NCI-H1694 (cell line): ENCODE data around the gene FOXP1.

Source experiments
- DNase-seq: peaks from one replicate; lab custom pipeline; 2025; lab: John Stamatoyannopoulos, UW

Gene FOXP1

DNA sequence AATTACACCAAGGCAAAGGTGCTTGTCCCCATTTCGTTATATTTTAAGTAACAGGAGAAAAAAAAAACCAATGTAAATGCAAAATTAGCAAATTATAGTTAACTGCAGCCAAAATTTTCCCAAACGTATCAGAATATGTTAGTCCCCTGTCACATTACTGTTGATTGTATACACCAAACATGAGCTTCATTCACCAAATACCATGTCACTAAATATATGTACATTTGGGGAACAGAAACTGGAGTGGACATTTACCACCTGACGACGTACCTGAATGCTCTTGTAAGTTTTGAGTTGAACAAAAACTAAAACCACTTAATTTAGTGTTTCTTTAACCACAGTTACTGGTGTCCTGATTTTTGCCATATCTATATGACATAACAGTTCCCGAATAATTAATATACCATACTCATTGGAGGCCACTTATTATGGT, 3.3 kb upstream of the FOXP1 start:
- DNase-seq, result no peak

DNA sequence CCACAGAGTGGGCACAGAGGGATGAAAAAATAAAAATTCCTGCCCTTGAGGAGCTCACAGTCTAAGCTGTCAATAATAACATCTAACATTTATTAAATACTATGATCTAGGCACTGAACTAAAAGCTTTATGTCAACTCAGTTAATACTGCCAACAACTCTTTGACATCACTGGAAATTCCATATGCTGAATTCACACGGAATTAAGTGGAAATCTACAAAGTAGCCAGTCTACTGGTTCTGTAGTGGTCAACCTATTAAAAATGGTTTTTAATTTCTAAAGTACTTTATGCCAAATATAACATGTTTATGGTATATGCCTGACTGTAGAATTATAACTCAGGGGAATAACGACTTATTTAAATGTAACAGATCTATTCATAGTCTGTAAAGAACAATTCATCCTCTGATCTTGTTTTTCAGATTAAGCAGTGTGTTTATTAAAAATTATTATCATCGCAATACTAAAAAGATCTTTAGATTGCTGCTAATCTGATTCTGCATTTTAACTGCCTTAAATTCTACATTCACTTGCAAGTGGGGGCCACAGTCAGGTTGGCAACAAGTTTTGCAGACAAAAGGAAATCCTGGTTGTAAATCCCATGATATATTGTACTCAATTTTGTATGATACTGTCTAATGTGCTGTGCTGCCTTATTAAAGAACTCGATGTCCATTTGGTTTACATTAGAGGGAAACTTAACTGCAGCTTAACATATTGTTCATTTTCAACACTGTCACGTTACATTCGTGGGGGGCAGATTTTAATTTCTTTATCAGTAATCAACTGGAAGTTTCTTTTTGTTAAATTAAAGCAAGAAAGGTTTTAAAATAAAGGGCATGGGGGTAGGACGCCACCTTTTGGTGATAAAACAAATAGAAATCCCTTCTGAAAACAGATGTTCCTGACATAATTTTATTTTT, 2.6 kb upstream of the FOXP1 start:
- no peak for DNase-seq

DNA sequence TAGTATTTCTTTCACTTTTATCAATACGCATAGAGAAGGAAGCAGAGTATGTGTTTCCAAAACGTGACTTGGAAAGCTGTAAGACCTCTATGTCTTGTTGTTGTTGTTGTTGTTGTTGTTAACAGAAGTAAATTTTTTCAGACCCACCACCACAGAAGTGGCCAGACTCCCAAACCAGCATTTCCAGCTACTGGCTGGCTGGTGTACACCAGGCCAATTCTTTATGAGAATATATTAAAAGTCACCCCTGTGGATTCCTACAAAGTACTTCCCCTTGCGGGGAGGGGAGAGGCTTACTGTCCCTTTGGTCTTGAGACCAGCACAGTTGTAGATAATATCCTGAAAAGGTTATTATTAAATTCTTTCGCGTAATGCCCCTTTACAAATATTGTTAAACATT, 1.6 kb upstream of the FOXP1 start:
- no peak for DNase-seq

DNA sequence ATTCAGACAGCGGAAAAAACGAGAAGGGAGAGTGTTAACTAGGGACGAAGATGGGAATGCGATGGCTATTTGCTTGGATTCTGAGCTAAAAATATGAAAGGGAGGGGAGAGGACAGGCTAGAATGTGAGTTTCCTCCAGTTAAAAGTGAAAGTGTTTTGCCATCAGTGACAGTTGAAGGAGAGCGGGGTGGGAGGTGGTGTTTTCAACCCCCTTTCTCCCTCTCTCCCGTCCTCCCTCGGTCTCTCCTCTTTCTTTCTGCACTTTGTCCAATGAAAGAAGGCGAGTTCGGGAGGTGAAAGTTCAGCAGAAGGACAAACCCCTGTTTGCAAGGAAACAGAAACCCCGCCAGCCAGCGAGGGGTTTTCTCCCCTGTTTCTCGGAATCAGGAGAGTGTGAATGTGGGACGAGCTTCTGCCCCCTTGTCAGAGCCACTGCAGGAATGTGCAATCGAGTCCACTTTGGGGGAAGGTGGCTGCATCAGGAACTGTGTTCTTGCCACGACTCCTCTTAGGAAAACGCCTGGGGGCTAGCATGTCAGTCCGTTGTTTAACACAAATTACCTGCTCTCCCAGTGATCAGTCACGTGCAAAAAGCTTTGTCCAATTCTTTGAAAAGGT, 975 bp upstream of the FOXP1 start:
- no peak for DNase-seq

DNA sequence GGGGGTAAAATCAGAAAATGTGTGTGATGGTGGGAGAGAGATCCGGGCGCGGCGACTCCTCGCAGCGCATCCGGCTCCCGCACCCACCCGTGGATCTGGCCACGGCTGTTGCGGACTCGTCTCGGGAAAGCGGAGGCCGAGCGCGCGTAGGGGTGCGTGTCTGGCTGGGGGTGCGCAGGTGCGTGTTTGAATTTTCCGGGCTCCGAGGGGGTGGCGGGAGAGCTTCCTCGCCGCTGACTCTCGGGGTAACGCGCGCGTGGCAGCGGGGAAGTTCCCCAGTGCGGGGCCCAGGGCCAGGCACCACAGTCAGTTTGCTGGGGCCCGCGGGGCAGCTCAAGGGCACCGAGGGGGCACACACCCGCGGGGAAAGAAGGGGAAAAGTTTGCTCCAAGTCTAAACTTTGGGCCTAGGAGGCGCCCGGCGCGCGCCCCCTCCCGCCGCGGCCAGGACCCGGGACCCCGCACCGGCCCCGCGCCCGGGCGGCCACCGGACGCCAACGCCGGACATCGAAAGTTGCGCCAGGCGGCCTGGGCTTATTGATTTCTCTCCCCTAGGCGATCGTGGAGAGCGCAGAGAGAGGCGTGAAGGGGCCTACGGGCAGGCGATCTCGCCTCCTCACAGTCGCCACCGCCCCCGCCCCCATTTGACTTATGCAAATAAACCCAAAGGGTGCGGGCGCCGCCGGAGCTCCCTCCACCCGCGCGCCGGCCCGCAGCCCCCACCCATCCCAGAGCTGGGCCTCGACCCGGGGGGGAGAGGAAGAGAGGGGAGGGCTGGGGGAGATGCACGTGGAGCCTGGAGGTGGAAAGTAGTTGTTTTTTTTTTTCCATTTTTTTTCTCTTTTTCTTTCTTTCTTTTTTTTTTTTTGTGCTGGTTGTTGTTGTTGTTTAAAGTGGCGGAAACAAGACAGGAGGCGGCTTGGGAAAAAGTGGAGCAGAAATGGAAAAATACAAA, 639 bp downstream of the FOXP1 start:
- DNase-seq, result no peak

DNA sequence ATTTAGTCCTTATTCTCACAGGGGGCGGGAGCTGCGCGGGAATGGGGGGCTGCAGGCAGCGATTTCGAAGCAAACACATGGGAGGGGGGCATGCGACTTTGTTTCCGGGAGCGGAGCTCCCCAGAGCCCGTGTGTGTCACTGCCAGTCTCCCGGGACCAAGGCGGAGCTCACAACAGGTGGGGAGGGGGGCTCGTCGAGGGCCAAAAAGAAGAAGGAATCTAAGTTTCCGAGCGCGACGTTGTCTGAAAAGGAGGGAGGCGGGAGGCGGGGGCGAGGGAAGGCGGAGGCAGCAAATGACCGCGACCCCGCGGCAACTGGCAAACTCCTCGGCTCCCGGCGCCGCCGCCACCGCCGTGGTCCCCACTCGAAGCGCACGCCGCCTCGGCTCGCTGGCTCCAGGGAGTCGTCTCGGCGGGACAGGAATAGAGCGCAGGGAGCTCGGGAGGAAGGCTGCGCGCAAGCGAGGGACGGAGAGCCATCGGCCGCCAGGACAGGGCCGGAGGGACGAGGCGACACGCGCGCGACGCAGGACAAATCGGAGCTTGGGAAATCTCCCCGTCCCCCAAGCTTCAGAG, 1.4 kb downstream of the FOXP1 start:
- DNase-seq, result no peak

DNA sequence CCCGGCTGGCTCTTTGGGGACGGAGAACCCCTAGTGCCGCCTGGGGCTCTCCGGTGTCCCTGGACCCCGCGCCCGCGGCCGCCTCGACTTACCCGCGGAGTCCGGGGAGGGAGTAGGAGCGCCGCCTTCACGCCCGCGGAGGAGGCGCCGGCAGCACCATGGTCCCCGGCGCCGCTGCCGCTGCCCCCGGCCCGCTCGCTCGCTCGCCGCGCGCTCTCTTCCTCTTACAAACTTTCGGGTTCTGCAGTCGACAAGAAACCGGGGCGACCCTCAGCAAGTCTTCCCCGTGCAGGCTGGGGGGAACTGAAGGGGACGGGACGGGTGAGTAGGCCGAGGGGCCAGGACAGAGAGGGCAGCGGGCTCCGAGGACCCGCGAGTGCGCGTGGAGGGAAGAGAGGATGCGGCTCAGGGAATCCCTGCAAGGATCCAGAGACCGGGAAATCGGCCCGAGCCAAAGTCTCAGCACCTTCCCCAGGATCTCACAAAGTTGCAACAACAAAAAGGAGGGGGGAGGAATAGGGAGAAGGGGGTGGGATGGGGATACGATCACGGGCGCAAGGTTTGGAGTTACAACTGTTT, 2.0 kb downstream of the FOXP1 start:
- DNase-seq, result no peak

DNA sequence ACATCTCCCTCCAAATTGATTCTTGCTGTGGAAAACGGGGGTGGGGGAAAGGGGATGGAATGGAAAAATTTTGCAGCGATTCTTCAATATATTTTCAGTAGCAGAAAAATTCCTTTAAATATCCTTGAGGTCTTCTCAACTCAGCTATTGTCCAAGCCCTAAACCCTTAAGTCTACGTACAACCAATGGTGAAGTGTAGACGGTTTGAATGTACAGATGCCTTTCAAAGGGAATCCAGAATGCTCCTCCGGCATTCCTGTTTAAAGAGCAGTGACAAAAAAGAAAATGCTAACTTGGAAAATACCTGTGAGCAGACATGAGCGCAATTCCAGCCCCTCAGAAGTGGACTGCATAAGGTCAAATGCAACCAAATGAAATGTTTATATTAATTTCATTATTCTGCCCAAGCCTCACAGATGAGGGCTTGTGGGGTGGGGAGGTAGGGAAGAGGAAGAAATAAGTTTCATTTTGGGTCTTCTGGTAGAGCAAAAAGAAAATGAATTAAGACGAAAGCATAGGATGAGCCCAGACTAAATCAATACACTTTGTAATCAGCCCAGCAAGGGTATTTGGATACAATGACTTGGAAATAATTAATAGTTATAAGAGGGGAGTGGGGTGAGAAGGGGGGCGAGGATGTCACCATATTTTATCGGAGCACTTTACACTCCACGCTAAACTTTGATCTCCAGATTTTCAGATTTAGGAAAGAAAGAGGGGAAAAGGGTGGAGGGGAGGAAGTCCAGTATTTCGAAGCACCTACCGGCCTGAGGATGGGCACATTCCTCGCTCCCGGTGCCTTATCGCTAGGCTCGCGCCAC, 2.7 kb downstream of the FOXP1 start:
- no peak for DNase-seq

DNA sequence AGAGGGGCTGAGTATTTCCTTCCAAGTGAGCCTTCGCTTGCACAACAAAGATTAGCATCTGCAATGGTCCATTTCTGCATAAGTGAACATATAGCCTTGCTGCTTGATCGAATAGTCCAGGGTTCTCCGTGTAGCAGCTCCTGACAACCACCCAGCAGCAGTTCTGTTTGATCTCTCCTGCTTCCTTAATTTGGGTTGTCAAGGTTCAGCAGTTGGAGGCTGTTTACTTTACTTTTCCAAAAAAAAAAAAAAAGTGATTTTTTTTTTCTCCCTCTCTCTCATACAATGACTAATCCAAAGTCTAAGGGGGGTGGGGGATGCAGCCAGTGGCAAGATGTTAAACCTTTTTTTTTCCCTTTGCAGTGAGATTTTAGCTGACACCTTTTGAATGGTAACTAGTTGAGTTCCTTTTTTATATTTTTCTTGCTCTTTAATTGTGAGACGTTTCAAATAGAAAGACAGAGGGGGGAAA, 3.6 kb downstream of the FOXP1 start:
- no peak for DNase-seq

DNA sequence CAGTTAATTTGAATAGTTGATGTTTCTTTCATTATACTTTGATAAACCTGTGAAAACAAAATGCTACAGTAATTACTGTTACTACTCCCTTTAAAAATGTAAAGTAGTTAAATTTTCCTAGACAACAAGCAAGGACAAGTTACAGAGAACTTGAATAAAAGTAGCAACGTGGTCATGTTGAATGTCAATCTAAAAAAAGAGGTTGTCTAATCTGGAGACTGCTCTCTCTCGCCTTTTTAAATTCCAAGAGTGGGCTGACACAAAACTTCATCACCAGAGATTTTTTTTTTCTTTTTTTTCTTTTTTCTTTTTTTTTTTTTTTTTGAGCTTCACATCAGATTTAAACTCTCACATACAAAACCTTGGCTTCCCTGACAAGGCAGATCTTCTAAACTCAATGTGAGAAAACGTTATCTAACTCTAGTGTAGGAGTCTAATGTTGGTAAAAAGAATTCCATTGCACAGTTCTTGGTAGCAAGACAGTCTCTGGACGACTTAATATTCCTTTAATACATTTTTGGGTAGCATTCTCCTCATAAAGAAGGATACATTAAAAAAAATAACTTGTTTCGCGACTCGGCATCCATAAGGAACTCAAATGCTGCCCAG, 4.1 kb downstream of the FOXP1 start:
- DNase-seq, result no peak

DNA sequence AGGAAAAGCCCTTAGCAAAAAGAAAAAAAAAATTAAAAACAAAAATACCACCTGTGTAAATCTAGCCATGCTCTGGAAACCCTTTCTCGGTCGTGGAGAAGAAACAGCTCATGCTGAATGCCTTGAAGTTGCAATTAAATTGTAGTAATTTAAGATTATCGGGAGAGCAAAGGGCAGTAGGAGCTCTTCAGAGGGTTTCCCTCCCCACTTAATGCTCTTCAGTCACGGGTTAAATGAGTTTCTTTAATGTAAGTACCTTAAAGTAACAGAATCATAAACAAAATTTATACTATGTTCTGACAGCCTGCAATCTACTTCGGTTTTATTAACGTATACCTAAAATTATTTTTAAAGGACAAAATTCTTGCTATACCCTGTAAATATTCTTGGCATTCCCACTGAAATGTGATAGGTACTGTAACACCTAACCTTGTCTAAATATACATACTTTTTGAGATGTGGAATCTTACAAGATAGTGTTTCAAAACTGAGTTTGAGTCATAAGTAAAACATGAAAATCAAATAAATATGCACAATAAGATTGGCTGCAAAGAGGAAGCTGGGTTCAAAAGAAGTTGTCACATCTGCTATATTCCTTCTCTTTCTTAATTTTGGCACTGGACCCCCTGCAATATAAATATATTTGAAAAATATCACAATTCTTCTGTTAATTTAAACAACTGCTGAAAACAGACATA, 5.3 kb downstream of the FOXP1 start:
- no peak for DNase-seq

DNA sequence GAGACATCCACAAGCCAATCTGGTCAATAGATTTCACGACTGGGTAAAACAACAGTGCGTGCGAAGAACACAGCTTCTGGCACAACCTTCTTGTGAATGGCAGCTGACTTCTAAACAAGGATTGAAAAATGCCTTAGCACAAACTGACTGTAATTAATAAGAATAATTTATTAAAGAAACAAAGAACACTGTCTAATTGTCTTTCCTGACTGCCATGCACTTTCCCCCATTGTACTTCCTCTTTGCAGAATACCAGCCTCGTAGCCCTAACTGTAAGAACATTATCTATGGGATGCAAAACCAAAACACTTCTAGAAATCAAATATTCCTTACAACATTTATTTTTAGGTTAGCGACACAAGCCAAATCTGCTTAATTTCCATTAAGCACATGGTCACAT, 6.5 kb downstream of the FOXP1 start:
- no peak for DNase-seq

DNA sequence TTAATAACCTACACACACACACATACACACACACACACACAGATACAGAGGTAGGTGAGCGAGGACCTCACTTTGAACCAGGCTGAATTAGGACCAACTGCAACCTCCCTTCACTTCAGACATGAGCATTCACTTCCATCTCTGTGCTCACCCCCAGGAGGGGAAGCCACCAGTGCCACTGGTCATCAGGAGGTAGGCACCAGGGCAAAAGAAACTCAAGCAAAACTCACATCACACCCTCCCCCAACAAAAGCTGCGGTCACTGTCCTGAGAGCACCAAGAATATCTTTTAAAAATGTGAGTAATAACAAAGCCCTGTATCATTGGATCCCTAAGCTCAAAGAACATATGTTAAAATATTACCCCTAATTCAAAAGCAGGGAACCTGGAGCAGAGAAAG, 8.1 kb downstream of the FOXP1 start:
- DNase-seq, result no peak

DNA sequence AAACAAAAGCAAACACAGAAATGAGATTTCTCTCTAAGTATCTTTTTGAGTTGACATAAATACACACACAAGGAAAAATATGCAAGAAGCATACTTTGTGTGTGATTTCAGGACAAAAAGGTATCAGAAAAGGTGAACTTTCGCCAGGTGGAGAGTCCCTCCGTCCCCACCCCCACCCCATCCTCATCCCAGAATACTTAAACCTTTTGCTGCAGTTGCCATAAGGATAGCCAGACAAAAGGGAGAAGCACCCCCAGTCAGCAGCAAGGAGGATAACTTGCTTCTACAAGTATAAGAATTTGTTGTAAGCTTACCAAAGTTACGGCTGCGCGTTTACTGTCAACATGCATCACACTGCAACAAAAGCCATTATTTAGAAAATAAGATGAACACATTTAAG, 10.3 kb downstream of the FOXP1 start:
- no peak for DNase-seq

DNA sequence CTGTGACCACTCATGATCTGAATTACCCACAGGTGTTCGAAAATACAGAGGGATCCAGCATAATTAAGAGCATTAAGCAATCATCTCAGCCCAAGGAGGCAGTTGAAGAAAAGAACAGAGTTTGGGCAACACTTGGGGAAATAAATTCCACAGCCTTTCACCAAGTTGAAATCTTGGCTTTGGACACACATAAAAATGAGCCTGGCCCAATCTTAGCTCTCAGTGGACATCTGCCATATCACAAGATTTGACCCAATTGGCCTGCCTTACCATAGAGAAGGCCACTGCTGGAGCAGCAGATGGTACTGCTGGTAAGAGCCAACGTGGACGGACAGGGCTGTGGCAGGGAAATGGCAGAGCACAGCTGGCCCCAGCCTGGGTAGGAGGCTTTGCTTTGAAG, 13.0 kb downstream of the FOXP1 start:
- no peak for DNase-seq

DNA sequence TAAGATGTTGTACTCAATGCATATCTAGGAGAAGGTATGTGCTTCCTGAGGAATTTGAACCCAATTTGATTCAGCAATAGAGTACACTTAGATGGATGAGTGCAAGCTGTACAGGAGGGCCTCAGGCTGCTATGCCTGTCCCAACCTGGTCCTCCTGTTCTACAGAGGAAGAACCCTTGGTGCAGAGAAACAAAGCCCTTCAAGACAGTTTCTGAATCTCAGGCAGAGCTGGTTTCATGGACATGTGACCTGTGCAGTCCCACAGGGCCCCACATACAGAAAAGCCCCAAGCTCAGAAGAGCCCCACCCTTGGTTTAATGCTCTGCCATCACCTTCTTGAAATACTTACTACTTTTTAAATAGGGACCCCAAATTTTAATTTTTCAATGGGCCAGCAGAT, 15.3 kb downstream of the FOXP1 start:
- DNase-seq, result no peak

DNA sequence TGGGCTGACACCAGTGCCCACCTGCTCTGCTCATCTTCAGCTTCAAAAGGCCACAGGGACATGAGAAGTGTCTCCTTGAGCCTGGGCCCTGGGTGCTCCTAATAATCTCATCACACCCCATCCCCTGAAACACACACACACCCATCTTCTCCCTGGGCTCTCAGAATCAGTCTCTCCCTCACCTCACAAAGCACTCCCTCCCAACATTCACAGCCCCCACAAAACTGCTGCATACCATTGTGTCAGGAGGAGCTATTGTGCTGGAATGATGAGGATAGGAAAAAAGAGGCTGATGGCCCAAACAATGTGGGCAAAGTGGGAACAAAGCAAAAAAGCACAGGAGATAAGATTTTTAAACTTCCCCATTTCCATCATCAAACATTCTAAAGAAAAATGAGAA, 16.8 kb downstream of the FOXP1 start:
- no peak for DNase-seq

DNA sequence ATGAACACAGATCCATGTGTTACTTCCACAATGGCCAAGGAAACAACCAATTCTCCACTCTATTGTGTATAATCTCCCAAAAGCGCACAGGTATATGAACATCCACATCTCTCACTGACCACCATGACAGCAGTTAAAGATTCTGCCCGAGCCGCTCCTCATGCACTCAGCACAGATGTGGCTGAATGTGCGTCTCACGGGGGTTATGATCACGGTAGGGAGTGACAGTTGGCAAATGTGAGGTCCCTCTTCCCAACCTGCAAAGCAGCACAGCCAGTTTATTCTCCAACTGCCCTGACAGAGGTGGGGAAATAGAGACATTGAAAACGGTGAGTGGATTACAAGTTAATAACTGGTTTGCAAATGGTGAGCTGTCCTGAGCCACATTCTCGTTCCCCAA, 17.6 kb downstream of the FOXP1 start:
- no peak for DNase-seq

DNA sequence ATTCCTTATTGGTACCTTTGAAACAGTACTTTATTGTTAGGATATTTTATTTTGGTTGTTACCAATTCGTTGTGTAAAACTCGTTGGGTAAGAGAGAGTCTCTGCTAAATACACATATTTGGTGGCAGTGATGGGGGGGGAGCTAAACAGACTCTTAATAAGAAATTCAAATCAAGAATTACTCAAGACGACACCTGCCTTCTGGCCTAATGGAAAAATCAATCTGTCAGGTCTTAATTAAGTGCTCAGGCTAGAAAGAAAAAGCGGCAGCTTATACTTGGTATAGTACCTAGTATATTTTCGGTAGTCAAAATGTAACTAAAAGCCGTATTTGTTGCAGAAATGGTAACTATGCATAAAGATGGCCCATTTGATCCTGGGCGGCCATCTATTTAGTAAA, 18.2 kb downstream of the FOXP1 start:
- no peak for DNase-seq

DNA sequence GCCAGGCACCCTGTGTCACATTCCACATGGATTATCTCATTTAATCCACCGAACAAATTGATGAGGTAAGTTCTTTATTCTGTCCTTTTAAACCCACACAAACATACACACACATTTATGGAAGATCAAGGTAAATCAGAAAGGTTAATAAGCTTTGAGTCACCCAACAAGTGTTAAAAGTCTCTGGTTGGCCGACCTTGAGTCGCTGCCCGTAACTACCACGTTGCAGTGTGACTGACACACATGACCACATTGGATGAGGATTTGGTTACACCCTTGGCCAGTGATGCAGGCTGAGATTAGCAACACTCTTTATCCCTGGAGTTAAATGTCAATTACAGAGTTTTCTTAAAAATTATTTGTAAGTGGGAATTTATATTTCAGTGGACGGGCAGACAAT, 19.2 kb downstream of the FOXP1 start:
- no peak for DNase-seq
